ENCODE results near the gene NCAM1. TPM values are rescaled to one million over a fixed set of nuclear protein-coding genes. Genes with fewer than 3 reads are reported as not detected.

The NCAM1 gene
- total and polyA plus RNA-seq, 9 of the 15 experiments (the other 6 are each of a cell fraction or from before 2014, with no cell fraction given) = 0.09 to 0.23 TPM; not detected in 7

GRCh38 chr11:113019711-113020110, 58.5 kb downstream of the NCAM1 start (continued):
- no peak for TF ChIP-seq ZNF431 (CRISPR knock-in tag; IDR thresholded peaks at IDR 0.05)
- TF ChIP-seq, protein P1, sequence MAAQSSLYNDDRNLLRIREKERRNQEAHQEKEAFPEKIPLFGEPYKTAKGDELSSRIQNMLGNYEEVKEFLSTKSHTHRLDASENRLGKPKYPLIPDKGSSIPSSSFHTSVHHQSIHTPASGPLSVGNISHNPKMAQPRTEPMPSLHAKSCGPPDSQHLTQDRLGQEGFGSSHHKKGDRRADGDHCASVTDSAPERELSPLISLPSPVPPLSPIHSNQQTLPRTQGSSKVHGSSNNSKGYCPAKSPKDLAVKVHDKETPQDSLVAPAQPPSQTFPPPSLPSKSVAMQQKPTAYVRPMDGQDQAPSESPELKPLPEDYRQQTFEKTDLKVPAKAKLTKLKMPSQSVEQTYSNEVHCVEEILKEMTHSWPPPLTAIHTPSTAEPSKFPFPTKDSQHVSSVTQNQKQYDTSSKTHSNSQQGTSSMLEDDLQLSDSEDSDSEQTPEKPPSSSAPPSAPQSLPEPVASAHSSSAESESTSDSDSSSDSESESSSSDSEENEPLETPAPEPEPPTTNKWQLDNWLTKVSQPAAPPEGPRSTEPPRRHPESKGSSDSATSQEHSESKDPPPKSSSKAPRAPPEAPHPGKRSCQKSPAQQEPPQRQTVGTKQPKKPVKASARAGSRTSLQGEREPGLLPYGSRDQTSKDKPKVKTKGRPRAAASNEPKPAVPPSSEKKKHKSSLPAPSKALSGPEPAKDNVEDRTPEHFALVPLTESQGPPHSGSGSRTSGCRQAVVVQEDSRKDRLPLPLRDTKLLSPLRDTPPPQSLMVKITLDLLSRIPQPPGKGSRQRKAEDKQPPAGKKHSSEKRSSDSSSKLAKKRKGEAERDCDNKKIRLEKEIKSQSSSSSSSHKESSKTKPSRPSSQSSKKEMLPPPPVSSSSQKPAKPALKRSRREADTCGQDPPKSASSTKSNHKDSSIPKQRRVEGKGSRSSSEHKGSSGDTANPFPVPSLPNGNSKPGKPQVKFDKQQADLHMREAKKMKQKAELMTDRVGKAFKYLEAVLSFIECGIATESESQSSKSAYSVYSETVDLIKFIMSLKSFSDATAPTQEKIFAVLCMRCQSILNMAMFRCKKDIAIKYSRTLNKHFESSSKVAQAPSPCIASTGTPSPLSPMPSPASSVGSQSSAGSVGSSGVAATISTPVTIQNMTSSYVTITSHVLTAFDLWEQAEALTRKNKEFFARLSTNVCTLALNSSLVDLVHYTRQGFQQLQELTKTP (IDR thresholded peaks at IDR 0.05; ENCODE audit: low read depth in 1 of 2, partially characterized antibody in 2 of 2) = no peak

DNA sequence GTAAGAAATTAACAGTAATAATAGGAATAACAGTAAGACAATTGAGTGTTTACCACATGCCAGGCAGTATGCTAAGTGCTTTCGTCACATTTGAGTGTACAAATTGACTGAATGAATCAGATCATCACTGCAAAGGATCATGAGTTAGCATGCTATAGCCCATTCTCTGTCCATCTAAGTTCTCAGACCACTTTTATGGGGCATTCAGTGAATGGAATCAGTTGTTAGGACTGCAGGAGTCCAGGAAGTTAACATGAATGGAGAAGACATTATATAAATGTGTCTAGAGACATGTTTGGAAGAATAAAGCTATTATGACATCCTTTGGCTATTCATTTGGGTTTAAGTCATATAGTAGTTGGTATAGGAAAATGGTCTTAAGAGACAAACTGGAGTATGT, 59.9 kb downstream of the NCAM1 start:
- CTCF ChIA-PET (ENCODE audit: low intra/inter-chr PET ratio) = no interaction called here
- BruUV-seq (replicated peaks) = no TSS peak
- Histone ChIP-seq H3K36me3 (ENCODE audit: control insufficient read depth, insufficient read depth, low read length) (no peaks in the 10 kb centered on the region), H3K27ac (ENCODE audit: extremely low read depth, low read depth, low read length) (no peak overlapping the region), H3K79me2 (ENCODE audit: control insufficient read depth, insufficient read depth, low read length) (no peaks in the 10 kb centered on the region), H3K4me2 (ENCODE audit: insufficient read depth, low read length) (no peak overlapping the region), H3K9ac (ENCODE audit: insufficient read depth in 1 of 2, low read depth in 2 of 2, low read length in 2 of 2) (no peak overlapping the region), H4K20me1 (replicated peaks; ENCODE audit: control insufficient read depth, insufficient read depth, low read length) (no peaks in the 10 kb centered on the region), H3K4me1 (replicated peaks in 1 of 2; ENCODE audit: control insufficient read depth in 2 of 2, insufficient read depth in 2 of 2, low read length in 2 of 2) (no peaks in the 10 kb centered on the region), H2AFZ (ENCODE audit: low read depth, low read length) (no peak overlapping the region), H3K9me1 (ENCODE audit: control insufficient read depth, insufficient read depth, low read length) (no peaks in the 10 kb centered on the region), H3K9me3 (replicated peaks; ENCODE audit: control insufficient read depth, insufficient read depth, low read depth, low read length) (no peaks in the 10 kb centered on the region), H3K4me3 (no peak overlapping the region), H3K27me3 (ENCODE audit: control insufficient read depth in 2 of 2, insufficient read depth in 2 of 2, low read length in 2 of 2) (no peaks in the 10 kb centered on the region)
- in situ Hi-C loops (cut with MboI) (no loop called here), intact Hi-C loops (cut with micrococcal nuclease) (no loop called here)
- no peak for DNase-seq (ENCODE audit: extremely low read depth in 1 of 4, low spot score in 3 of 4)
- FAIRE-seq = no peak
- no peak for ATAC-seq
- TF ChIP-seq ELF1 (tag; IDR thresholded peaks at IDR 0.05) (no peak), NRF1 (conservative IDR thresholded peaks at IDR 0.05 in 1 of 2, IDR thresholded peaks at IDR 0.05 in 1 of 2) (no peak), DMBX1 (CRISPR knock-in tag; IDR thresholded peaks at IDR 0.05; ENCODE audit: borderline replicate concordance) (no peak), PURB (CRISPR knock-in tag; IDR thresholded peaks at IDR 0.05; ENCODE audit: low read depth) (no peak), TCF3 (CRISPR knock-in tag; IDR thresholded peaks at IDR 0.05) (no peak), DACH1 (IDR thresholded peaks at IDR 0.05; ENCODE audit: partially characterized antibody) (no peak), BRD9 (IDR thresholded peaks at IDR 0.05; ENCODE audit: low read depth, partially characterized antibody) (no peak), TFAP4 (CRISPR knock-in tag; IDR thresholded peaks at IDR 0.05; ENCODE audit: borderline replicate concordance) (no peak), RBFOX2 (IDR thresholded peaks at IDR 0.05; ENCODE audit: low read depth, low read length) (no peak), CREM (IDR thresholded peaks at IDR 0.05; ENCODE audit: low read depth) (no peak), SP2 (IDR thresholded peaks at IDR 0.05; ENCODE audit: extremely low read depth, low read depth, low read length, poor library complexity, severe bottlenecking) (no peak), SETDB1 (IDR thresholded peaks at IDR 0.05; ENCODE audit: low read length) (no peak), KDM1A (IDR thresholded peaks at IDR 0.05) (no peak), ZNF143 (CRISPR knock-in tag; IDR thresholded peaks at IDR 0.05) (no peak), ZC3H11A (IDR thresholded peaks at IDR 0.05; ENCODE audit: low read depth, low read length) (no peak), KHSRP (IDR thresholded peaks at IDR 0.05) (no peak)
- POLR2A ChIA-PET = interaction anchor here (0.7 to 1.5 kb wide), 3 partner anchors 13 to 40 kb away, joined by 3 read pairs; no protein-coding TSS in a partner anchor
- WGBS (ENCODE audit: insufficient coverage, low coverage, missing lambda C conversion rate) = 4% methylated on average over 1 of the region's 1 CpG

Data from K562 (cell line).